ENCODE measurements around the gene PHIP. TPM values are rescaled to one million over a fixed set of nuclear protein-coding genes. Genes with fewer than 3 reads are reported as not detected.
"Not testable (repeated sequence)": the region's sequence is repeated elsewhere in the genome, so short reads cannot be mapped to it uniquely, and the experiment has no call there.

Gene PHIP
- total RNA-seq, 1 donor from 2014 or later = 35.2 TPM

DNA sequence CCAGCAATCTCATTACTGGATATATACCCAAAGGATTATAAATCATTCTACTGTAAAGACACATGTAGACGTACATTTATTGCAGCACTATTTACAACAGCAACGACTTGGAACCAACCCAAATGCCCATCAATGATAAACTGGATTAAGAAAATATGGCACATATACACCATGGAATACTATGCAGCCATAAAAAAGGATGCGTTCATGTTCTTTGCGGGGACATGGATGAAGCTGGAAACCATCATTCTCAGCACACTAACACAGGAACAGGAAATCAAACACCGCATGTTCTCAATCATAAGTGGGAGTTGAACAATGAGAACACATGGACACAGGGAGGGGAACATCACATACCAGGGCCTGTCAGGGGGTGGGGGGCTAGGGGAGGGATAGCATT, 188.2 kb downstream of the PHIP start:
- peaks cover 15% of the 10 kb centered on the region for H3K36me3 Mint-ChIP-seq (ENCODE audit: low read depth)
- H3K27ac Mint-ChIP-seq; H3K9me3 Mint-ChIP-seq; DNase-seq (ENCODE audit: low spot score); H3K4me3 Mint-ChIP-seq (ENCODE audit: low read depth); H3K27me3 Mint-ChIP-seq (ENCODE audit: low read depth); intact Hi-C loops (cut with micrococcal nuclease); H3K4me1 Mint-ChIP-seq (ENCODE audit: low read depth): not testable (repeated sequence)

Other genes starting within 250 kb of the PHIP start
- gene IRAK1BP1, start 210.7 kb downstream of the PHIP start, total RNA-seq = 2.3 and 2.6 TPM in 2 replicates
- gene HMGN3, start 156.4 kb upstream of the PHIP start, total RNA-seq = 66.3 and 68.7 TPM in 2 replicates

Measured in activated T-helper 2 cell treated with anti-CD3 and anti-CD28 coated beads, Interferon-gamma antibody, Interleukin-2, Interleukin-4, amounts not matched to agents 10 μg/mL and 5 μg/mL and 100 μg/mL, durations not matched to agents 14 hours and 24 hours and 36 hours (primary cell).